ENCODE measurements around the gene MBTPS1.
A peak's percentile ranks its signal among the peaks of the same experiment; 100 is the strongest.

MBTPS1 gene

DNA sequence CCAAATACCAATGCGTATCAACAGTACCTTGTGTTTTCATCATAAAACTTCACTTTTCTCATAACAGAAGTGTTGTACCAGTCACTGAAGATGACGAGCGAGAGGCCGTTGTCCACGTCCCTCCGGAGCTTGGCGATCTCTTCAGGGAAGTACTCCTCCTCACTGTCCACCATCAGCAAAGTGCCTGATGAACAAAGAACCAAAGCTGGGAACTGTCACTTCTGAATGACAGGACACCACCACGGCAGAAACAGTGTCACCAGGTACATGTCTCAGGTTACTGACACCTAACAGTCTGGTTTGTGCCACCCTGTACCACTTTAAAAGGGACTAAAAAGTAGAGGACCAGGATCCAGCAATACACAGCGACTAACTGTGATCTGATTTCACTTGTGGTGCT, 49.1 kb downstream of the MBTPS1 start:
- Histone ChIP-seq H3K36me3 (ENCODE audit: control insufficient read depth in 2 of 2, insufficient read depth in 1 of 2, low read length in 2 of 2) (peaks cover 24 to 95% of the 10 kb centered on the region in 2 experiments), H3K4me1 (ENCODE audit: control insufficient read depth, insufficient read depth, low read length) (no peaks in the 10 kb centered on the region), H3K4me3 (ENCODE audit: low read depth, low read length) (no peak overlapping the region), H3K9me3 (ENCODE audit: control insufficient read depth, insufficient read depth, low read depth, low read length) (no peaks in the 10 kb centered on the region), H3K27ac (ENCODE audit: extremely low read depth, low read depth, low read length) (no peak overlapping the region)
- TF ChIP-seq, protein P1, sequence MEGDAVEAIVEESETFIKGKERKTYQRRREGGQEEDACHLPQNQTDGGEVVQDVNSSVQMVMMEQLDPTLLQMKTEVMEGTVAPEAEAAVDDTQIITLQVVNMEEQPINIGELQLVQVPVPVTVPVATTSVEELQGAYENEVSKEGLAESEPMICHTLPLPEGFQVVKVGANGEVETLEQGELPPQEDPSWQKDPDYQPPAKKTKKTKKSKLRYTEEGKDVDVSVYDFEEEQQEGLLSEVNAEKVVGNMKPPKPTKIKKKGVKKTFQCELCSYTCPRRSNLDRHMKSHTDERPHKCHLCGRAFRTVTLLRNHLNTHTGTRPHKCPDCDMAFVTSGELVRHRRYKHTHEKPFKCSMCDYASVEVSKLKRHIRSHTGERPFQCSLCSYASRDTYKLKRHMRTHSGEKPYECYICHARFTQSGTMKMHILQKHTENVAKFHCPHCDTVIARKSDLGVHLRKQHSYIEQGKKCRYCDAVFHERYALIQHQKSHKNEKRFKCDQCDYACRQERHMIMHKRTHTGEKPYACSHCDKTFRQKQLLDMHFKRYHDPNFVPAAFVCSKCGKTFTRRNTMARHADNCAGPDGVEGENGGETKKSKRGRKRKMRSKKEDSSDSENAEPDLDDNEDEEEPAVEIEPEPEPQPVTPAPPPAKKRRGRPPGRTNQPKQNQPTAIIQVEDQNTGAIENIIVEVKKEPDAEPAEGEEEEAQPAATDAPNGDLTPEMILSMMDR (tag by site-specific recombination; IDR thresholded peaks at IDR 0.05) = no peak
- TF ChIP-seq SCRT1 (tag by site-specific recombination; IDR thresholded peaks at IDR 0.05; ENCODE audit: borderline replicate concordance) = no peak
- TF ChIP-seq ZNF514 (tag by site-specific recombination; IDR thresholded peaks at IDR 0.05) = no peak
- no peak for TF ChIP-seq ZNF530 (tag by site-specific recombination; IDR thresholded peaks at IDR 0.05; ENCODE audit: low read depth)
- no peak for TF ChIP-seq ZNF776 (tag by site-specific recombination; IDR thresholded peaks at IDR 0.05; ENCODE audit: borderline replicate concordance)
- no peak for TF ChIP-seq ZNF366 (tag by site-specific recombination; conservative IDR thresholded peaks at IDR 0.05)
- TF ChIP-seq ZNF664 (tag by site-specific recombination; IDR thresholded peaks at IDR 0.05) = no peak
- TF ChIP-seq ZBTB8A (tag by site-specific recombination; IDR thresholded peaks at IDR 0.05) = no peak
- TF ChIP-seq, protein P2, sequence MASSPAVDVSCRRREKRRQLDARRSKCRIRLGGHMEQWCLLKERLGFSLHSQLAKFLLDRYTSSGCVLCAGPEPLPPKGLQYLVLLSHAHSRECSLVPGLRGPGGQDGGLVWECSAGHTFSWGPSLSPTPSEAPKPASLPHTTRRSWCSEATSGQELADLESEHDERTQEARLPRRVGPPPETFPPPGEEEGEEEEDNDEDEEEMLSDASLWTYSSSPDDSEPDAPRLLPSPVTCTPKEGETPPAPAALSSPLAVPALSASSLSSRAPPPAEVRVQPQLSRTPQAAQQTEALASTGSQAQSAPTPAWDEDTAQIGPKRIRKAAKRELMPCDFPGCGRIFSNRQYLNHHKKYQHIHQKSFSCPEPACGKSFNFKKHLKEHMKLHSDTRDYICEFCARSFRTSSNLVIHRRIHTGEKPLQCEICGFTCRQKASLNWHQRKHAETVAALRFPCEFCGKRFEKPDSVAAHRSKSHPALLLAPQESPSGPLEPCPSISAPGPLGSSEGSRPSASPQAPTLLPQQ (tag by site-specific recombination; IDR thresholded peaks at IDR 0.05) = no peak
- TF ChIP-seq ZNF621 (tag by site-specific recombination; IDR thresholded peaks at IDR 0.05) = no peak
- no peak for TF ChIP-seq ZNF747 (tag by site-specific recombination; IDR thresholded peaks at IDR 0.05)
- no peak for TF ChIP-seq ZNF112 (tag by site-specific recombination; IDR thresholded peaks at IDR 0.05)
- TF ChIP-seq ZFP3 (tag by site-specific recombination; IDR thresholded peaks at IDR 0.05; ENCODE audit: low read depth) = no peak
- TF ChIP-seq ZNF404 (tag by site-specific recombination; IDR thresholded peaks at IDR 0.05) = no peak
- TF ChIP-seq, protein P3, sequence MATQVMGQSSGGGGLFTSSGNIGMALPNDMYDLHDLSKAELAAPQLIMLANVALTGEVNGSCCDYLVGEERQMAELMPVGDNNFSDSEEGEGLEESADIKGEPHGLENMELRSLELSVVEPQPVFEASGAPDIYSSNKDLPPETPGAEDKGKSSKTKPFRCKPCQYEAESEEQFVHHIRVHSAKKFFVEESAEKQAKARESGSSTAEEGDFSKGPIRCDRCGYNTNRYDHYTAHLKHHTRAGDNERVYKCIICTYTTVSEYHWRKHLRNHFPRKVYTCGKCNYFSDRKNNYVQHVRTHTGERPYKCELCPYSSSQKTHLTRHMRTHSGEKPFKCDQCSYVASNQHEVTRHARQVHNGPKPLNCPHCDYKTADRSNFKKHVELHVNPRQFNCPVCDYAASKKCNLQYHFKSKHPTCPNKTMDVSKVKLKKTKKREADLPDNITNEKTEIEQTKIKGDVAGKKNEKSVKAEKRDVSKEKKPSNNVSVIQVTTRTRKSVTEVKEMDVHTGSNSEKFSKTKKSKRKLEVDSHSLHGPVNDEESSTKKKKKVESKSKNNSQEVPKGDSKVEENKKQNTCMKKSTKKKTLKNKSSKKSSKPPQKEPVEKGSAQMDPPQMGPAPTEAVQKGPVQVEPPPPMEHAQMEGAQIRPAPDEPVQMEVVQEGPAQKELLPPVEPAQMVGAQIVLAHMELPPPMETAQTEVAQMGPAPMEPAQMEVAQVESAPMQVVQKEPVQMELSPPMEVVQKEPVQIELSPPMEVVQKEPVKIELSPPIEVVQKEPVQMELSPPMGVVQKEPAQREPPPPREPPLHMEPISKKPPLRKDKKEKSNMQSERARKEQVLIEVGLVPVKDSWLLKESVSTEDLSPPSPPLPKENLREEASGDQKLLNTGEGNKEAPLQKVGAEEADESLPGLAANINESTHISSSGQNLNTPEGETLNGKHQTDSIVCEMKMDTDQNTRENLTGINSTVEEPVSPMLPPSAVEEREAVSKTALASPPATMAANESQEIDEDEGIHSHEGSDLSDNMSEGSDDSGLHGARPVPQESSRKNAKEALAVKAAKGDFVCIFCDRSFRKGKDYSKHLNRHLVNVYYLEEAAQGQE (tag by site-specific recombination; IDR thresholded peaks at IDR 0.05) = no peak
- ChIA-PET POLR2A (no interaction called here), CTCF (interaction anchor here (1.3 to 8.0 kb wide), 4 partner anchors 10 to 140 kb away, joined by 3 to 174 read pairs (median 8); partner anchors contain the start of gene OSGIN1)

DNA sequence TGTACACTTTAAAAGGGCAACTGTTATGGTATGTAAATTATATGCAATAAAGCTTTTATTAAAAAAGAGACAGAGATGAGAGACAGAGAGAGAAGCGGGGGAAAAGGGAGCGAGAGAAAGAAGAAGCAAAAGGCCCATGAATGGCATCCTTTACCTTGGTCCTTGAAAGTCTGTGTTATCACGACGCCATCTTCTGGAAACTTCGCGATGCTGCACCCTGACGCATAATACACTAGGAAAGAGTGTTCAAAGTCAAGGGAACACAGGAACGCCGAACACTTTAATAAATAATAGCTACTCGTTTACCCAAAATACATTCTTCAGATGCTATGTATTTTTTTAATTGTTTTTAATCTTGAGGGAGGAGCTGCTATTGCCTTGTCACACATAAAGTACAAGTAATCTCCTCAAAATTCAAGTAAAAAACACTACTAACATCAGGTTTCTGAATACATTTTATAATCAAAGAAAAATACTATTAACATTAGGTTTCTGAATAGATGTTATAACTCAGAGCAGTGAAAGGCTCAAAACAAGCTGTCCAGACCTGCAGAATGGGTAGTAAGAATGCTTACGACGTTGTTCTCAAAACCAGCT, 51.1 kb downstream of the MBTPS1 start:
- POLR2A ChIA-PET = no interaction called here
- H3K36me3 ChIP-seq (ENCODE audit: control insufficient read depth in 2 of 2, insufficient read depth in 1 of 2, low read length in 2 of 2) = peaks cover 31 to 94% of the 10 kb centered on the region in 2 experiments

More for the DNA sequence above, 51.1 kb downstream of the MBTPS1 start:
- Histone ChIP-seq H3K4me3 (ENCODE audit: low read depth, low read length) (no peak overlapping the region), H3K4me1 (ENCODE audit: control insufficient read depth, insufficient read depth, low read length) (no peaks in the 10 kb centered on the region), H3K27ac (ENCODE audit: extremely low read depth, low read depth, low read length) (no peak overlapping the region), H3K9me3 (ENCODE audit: control insufficient read depth, insufficient read depth, low read depth, low read length) (no peaks in the 10 kb centered on the region)
- TF ChIP-seq ZNF335 (tag by site-specific recombination; conservative IDR thresholded peaks at IDR 0.05) (no peak), ZNF596 (tag by site-specific recombination; IDR thresholded peaks at IDR 0.05) (peak; percentile 38; the same call in 1 of the 2 replicates), TRIM28 (IDR thresholded peaks at IDR 0.05; ENCODE audit: borderline replicate concordance, low read length) (no peak), ZNF654 (tag by site-specific recombination; IDR thresholded peaks at IDR 0.05; ENCODE audit: low read depth) (peak; percentile 67), ZNF366 (tag by site-specific recombination; conservative IDR thresholded peaks at IDR 0.05) (0 out of 2 replicates have a peak, but pooled peaks have one; percentile 18), ZNF837 (tag by site-specific recombination; IDR thresholded peaks at IDR 0.05) (no peak), ZFP37 (tag by site-specific recombination; IDR thresholded peaks at IDR 0.05) (no peak)
- TF ChIP-seq, protein P4, sequence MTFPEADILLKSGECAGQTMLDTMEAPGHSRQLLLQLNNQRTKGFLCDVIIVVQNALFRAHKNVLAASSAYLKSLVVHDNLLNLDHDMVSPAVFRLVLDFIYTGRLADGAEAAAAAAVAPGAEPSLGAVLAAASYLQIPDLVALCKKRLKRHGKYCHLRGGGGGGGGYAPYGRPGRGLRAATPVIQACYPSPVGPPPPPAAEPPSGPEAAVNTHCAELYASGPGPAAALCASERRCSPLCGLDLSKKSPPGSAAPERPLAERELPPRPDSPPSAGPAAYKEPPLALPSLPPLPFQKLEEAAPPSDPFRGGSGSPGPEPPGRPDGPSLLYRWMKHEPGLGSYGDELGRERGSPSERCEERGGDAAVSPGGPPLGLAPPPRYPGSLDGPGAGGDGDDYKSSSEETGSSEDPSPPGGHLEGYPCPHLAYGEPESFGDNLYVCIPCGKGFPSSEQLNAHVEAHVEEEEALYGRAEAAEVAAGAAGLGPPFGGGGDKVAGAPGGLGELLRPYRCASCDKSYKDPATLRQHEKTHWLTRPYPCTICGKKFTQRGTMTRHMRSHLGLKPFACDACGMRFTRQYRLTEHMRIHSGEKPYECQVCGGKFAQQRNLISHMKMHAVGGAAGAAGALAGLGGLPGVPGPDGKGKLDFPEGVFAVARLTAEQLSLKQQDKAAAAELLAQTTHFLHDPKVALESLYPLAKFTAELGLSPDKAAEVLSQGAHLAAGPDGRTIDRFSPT (tag by site-specific recombination; IDR thresholded peaks at IDR 0.05) = no peak
- TF ChIP-seq, protein P1 (tag by site-specific recombination; IDR thresholded peaks at IDR 0.05) = peak; percentile 50; the same call in 1 of the 2 replicates
- CTCF ChIA-PET = interaction anchor here (0.6 to 8.0 kb wide), 67 partner anchors 9 to 1284 kb away, joined by 3 to 174 read pairs (median 4); partner anchors contain the start of genes KCNG4, NECAB2, OSGIN1 and SLC38A8

Measured in HEK293 (cell line).